T-cell (primary cell): ENCODE results near the gene CITED2. TPM values are rescaled to one million over a fixed set of nuclear protein-coding genes. Genes with fewer than 3 reads are reported as not detected.

Experiments used
- ATAC-seq, 4 experiments: fragments of 200-7000 bp in 3 of 4; fragments of 150-1000 bp in 1 of 4; cut with Tn5 transposase; replicated peaks in 1 of 4; 1 replicate in 3 of 4; 2 replicates in 1 of 4; pipeline ENCODE4 v1.10.0; 2021; ENCODE audit warnings: moderate library complexity in 3 of 4, mild to moderate bottlenecking in 2 of 4, moderate number of reproducible peaks in 1 of 4
- CTCF ChIA-PET, 2 donors: fragments of 300-600 bp; sonication (Branson Sonifier 250); formaldehyde crosslinking; loops; one replicate each; lab custom pipeline; 2022; ENCODE audit warnings: antibody characterized with exemption in 2 of 2; lab: Charles Lee
- POLR2A ChIA-PET, 2 donors: fragments of 300-600 bp; sonication (Branson Sonifier 250); formaldehyde crosslinking; loops; one replicate each; lab custom pipeline; 2022; ENCODE audit warnings: antibody characterized with exemption in 2 of 2; lab: Charles Lee
- DNase-seq, 35 experiments: peaks; one replicate each; pipeline versions ENCODE4 v3.0.0 to v3.0.0-alpha.2; 2013 to 2023
- H3K27ac ChIP-seq: one replicate; pipeline ENCODE4 v1.5.1; 2013; ENCODE audit warnings: low read length
- H3K27me3 ChIP-seq, 2 experiments: replicated peaks in 1 of 2; 1 replicate in 1 of 2; 2 replicates in 1 of 2; pipeline versions ENCODE4 v1.6.1 to v1.7.0; 2013; ENCODE audit warnings: low read length in 1 of 2, mixed read lengths in 1 of 2; ENCODE audit not compliant: control insufficient read depth in 2 of 2, insufficient read depth in 2 of 2; ENCODE audit errors: extremely low read depth in 1 of 2
- H3K36me3 ChIP-seq, 2 donors: 1 replicate in 1 of 2; 2 replicates in 1 of 2; pipeline versions ENCODE4 v1.6.1 to v1.7.0; 2013; ENCODE audit warnings: low read length in 1 of 2; ENCODE audit not compliant: control insufficient read depth in 2 of 2, insufficient read depth in 1 of 2; ENCODE audit errors: extremely low read depth in 1 of 2
- H3K4me1 ChIP-seq, 2 experiments: 1 replicate in 1 of 2; 2 replicates in 1 of 2; pipeline versions ENCODE4 v1.6.1 to v1.7.0; 2013; ENCODE audit warnings: low read length in 2 of 2, mixed read lengths in 1 of 2; ENCODE audit not compliant: insufficient read depth in 2 of 2, control insufficient read depth in 1 of 2; ENCODE audit errors: extremely low read depth in 1 of 2
- H3K4me3 ChIP-seq, 2 donors: 1 replicate in 1 of 2; 2 replicates in 1 of 2; pipeline versions ENCODE4 v1.5.1 to v1.7.0; 2013; ENCODE audit warnings: mild to moderate bottlenecking in 2 of 2, low read length in 1 of 2, moderate library complexity in 1 of 2; ENCODE audit not compliant: control insufficient read depth in 1 of 2; ENCODE audit errors: extremely low read depth in 1 of 2
- H3K9me3 ChIP-seq: 2 replicates; pipeline ENCODE4 v1.7.0; 2013
- H3K27ac Mint-ChIP-seq, 2 donors: one replicate each; pipeline ENCODE4 v1.8.0; 2020 to 2021; ENCODE audit warnings: mild to moderate bottlenecking in 2 of 2, mixed read lengths in 2 of 2
- H3K27me3 Mint-ChIP-seq, 2 donors: one replicate each; pipeline ENCODE4 v1.8.0; 2021 to 2022; ENCODE audit warnings: mixed read lengths in 2 of 2
- H3K36me3 Mint-ChIP-seq: one replicate; pipeline ENCODE4 v1.8.0; 2021; ENCODE audit warnings: mixed read lengths
- H3K4me1 Mint-ChIP-seq, 3 donors: one replicate each; pipeline ENCODE4 v1.8.0; 2020 to 2022; ENCODE audit warnings: mixed read lengths in 3 of 3, mild to moderate bottlenecking in 1 of 3
- H3K4me3 Mint-ChIP-seq, 3 donors: one replicate each; pipeline ENCODE4 v1.8.0; 2020 to 2022; ENCODE audit warnings: mild to moderate bottlenecking in 3 of 3, mixed read lengths in 3 of 3, moderate library complexity in 3 of 3
- H3K9me3 Mint-ChIP-seq, 3 donors: one replicate each; pipeline ENCODE4 v1.8.0; 2020 to 2022; ENCODE audit warnings: mixed read lengths in 3 of 3
- WGBS: methylation state at CpG from one replicate; pipeline ENCODE4 v1.1.5; 2013; ENCODE audit warnings: missing lambda C conversion rate; ENCODE audit not compliant: insufficient coverage; 5-methylcytosine and 5-hydroxymethylcytosine counted together
- total RNA-seq, 35 experiments: library from RNA in 6 of 35; stranded (reverse) in 6 of 35; fragments of 120-200 nt in 1 of 35; gene quantifications; one replicate each; pipeline versions ENCODE4 v1.2.1 to v1.2.4 and lab custom pipeline; 2013 to 2026

Gene CITED2
- total RNA-seq, 5 donors from 2014 or later (not counting 1 experiment from before 2014, with no cell fraction given): 108 to 145 (median 134) TPM

DNA sequence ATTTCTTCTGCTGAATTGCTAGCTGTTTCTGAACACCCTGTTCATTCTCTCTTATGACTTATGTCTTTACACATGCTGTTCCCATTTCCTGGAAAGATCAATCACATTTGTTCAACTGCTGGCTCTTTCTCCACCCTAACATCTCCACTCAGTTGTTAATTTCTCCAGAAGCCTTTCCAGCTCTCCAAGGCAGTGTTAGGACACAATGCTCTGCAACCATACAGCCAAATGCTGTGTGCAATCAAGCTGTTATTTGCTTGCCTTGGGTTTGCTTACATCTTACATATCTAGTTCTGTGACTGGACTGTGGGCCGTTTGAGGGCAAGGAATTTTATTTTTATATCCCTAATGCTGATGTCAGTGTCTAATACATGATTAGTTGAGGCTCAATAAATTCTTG lies 24.2 kb upstream of the CITED2 start:
- no peak overlapping the region for H3K4me3 ChIP-seq
- no peaks in the 10 kb centered on the region for H3K36me3 Mint-ChIP-seq
- H3K27me3 Mint-ChIP-seq: peaks cover 0 to 3% of the 10 kb centered on the region in 2 donors

DNA sequence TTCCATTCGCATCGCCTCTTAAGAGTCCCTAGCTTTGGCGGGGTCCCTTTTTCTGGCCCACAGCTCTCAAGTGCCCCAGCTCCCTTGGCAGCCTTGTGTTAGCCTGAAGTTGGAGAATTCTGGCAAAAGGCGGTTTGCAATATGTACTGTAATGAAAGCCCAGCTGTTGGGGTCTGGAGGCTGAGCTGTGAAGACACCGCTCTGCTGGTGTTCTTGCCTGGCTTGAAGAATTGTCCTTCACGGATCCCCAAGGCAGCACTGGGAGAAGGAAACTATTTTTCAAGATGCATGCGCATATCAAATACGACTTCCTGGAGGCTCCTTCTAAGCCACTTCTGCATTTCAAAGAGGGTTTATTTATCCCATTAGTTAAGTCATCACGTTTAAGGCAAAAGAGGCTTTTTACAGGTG lies 21.4 kb upstream of the CITED2 start:
- H3K9me3 Mint-ChIP-seq: no peaks in the 10 kb centered on the region
- WGBS: 100% methylated on average over 2 of the region's 9 CpGs
- CTCF ChIA-PET: no interaction called here

More for the DNA sequence above, 24.2 kb upstream of the CITED2 start:
- no peak for DNase-seq
- Mint-ChIP-seq H3K27ac (no peak overlapping the region), H3K4me3 (no peak overlapping the region), H3K4me1 (no peaks in the 10 kb centered on the region), H3K9me3 (no peaks in the 10 kb centered on the region)
- ChIA-PET POLR2A (no interaction called here), CTCF (no interaction called here)
- Histone ChIP-seq H3K9me3 (no peaks in the 10 kb centered on the region), H3K27me3 (no peaks in the 10 kb centered on the region), H3K27ac (no peak overlapping the region), H3K36me3 (no peaks in the 10 kb centered on the region), H3K4me1 (no peaks in the 10 kb centered on the region)
- ATAC-seq: no peak
- WGBS: no CpG with 5 or more reads among the region's 1 CpG

DNA sequence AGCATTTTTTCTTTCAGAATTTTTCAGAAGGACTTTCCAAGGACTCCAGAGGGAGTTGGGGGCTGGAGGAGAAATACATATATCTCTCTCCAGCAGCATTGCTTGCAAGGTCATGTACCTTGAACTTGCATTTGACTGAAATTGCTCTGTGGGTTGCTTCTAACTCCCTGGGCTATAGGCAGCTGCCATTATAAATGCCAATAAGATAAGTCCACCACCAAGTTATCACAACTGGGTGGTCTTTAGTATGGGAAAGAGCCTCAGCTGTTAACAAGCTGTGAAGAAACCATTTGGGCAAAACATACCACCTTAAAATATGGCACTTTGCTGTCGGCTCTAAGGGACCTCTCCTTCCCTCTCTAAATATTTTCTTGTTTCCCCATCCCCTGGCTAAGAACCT lies 20.9 kb upstream of the CITED2 start:
- WGBS: no CpG with 5 or more reads among the region's 1 CpG
- no peaks in the 10 kb centered on the region for H3K36me3 ChIP-seq
- H3K4me3 ChIP-seq: no peak overlapping the region
- H3K27me3 ChIP-seq: no peaks in the 10 kb centered on the region
- H3K9me3 Mint-ChIP-seq: no peaks in the 10 kb centered on the region
- H3K36me3 Mint-ChIP-seq: no peaks in the 10 kb centered on the region
- H3K27me3 Mint-ChIP-seq: peaks cover 0 to 3% of the 10 kb centered on the region in 2 donors
- DNase-seq (no peak), ATAC-seq (no peak)
- H3K4me1 Mint-ChIP-seq: no peaks in the 10 kb centered on the region
- H3K9me3 ChIP-seq: no peaks in the 10 kb centered on the region
- H3K4me3 Mint-ChIP-seq: no peak overlapping the region
- H3K27ac ChIP-seq: no peak overlapping the region
- H3K4me1 ChIP-seq: no peaks in the 10 kb centered on the region
- H3K27ac Mint-ChIP-seq: no peak overlapping the region
- ChIA-PET POLR2A (interaction anchor here in 1 of 2 donors (0.6 kb wide), 1 partner anchor 37 kb away, joined by 4 read pairs; no protein-coding TSS in a partner anchor), CTCF (no interaction called here)

More for the DNA sequence above, 21.4 kb upstream of the CITED2 start:
- H3K4me1 Mint-ChIP-seq: no peaks in the 10 kb centered on the region
- no peaks in the 10 kb centered on the region for H3K4me1 ChIP-seq
- no peak for ATAC-seq
- no peak overlapping the region for H3K4me3 ChIP-seq
- H3K27ac ChIP-seq: no peak overlapping the region
- no peak for DNase-seq
- no peaks in the 10 kb centered on the region for H3K27me3 ChIP-seq
- H3K9me3 ChIP-seq: no peaks in the 10 kb centered on the region
- POLR2A ChIA-PET: interaction anchor here in 1 of 2 donors (0.6 kb wide), 1 partner anchor 37 kb away, joined by 4 read pairs; no protein-coding TSS in a partner anchor
- H3K36me3 ChIP-seq: no peaks in the 10 kb centered on the region
- H3K27me3 Mint-ChIP-seq: peaks cover 0 to 3% of the 10 kb centered on the region in 2 donors
- no peak overlapping the region for H3K4me3 Mint-ChIP-seq
- H3K27ac Mint-ChIP-seq: no peak overlapping the region
- no peaks in the 10 kb centered on the region for H3K36me3 Mint-ChIP-seq

DNA sequence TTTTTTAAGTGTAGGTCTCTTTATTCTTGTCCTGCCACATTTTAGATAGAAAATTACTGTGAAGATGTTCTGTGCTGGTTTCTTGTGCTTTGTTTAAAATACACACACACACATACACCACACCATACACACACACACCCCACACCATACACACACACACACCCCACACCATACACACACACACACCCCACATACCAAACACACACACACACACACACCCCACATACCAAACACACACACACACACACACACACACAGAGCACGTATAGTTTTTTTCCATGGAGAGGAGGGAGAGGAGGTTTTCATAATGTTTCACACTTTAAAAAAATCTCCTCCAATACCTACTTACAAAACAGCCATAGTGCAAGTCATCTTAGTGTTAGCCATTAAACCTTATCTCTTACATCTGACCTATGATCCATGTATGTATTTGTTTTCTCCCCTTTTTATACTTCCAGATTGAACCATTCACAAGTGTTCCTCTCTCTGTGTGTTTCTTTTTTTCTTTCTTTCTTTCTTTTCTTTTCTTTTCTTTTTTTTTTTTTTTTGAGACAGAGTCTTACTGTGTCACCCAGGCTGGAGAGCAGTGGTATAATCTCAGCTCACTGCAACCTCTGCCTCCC lies 19.7 kb upstream of the CITED2 start:
- no CpG with 5 or more reads among the region's 1 CpG for WGBS
- Histone ChIP-seq H3K9me3 (no peaks in the 10 kb centered on the region), H3K4me1 (no peaks in the 10 kb centered on the region), H3K36me3 (no peaks in the 10 kb centered on the region), H3K4me3 (no peak overlapping the region), H3K27ac (no peak overlapping the region), H3K27me3 (no peaks in the 10 kb centered on the region)
- no peaks in the 10 kb centered on the region for H3K4me1 Mint-ChIP-seq
- H3K27ac Mint-ChIP-seq: no peak overlapping the region
- no peaks in the 10 kb centered on the region for H3K36me3 Mint-ChIP-seq
- ATAC-seq: no peak
- peaks cover 0 to 3% of the 10 kb centered on the region in 2 donors for H3K27me3 Mint-ChIP-seq
- no peaks in the 10 kb centered on the region for H3K9me3 Mint-ChIP-seq
- POLR2A ChIA-PET: interaction anchor here in 1 of 2 donors (0.6 kb wide), 1 partner anchor 504 kb away, joined by 3 read pairs; no protein-coding TSS in a partner anchor
- CTCF ChIA-PET: no interaction called here
- no peak overlapping the region for H3K4me3 Mint-ChIP-seq
- no peak for DNase-seq

DNA sequence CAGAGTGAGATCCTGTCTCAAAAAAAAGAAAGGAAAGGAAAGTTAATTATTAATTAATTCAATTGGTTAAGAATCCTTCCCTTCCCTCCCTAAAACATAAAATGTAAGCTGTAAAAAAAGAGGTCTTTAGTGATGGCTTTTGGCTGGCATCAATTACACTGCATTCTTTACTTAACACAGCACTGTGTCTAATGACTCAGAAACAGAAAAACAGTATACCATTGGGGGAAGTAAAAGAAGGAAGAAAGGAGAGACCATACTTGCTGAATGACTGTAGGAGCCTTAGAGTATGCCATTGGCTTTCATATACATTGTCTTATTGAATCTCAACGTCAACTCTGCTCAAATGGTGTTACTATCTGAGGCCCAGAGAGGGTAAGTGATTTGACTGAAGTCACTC lies 18.3 kb upstream of the CITED2 start:
- H3K27me3 ChIP-seq: no peaks in the 10 kb centered on the region
- Mint-ChIP-seq H3K4me3 (no peak overlapping the region), H3K9me3 (no peaks in the 10 kb centered on the region), H3K4me1 (no peaks in the 10 kb centered on the region), H3K36me3 (no peaks in the 10 kb centered on the region), H3K27ac (no peak overlapping the region), H3K27me3 (peaks cover 0 to 3% of the 10 kb centered on the region in 2 donors)
- no peak overlapping the region for H3K27ac ChIP-seq
- no peak for DNase-seq
- no peak for ATAC-seq
- H3K36me3 ChIP-seq: no peaks in the 10 kb centered on the region
- no peaks in the 10 kb centered on the region for H3K4me1 ChIP-seq
- no CpG with 5 or more reads among the region's 1 CpG for WGBS
- H3K9me3 ChIP-seq: no peaks in the 10 kb centered on the region
- ChIA-PET CTCF (no interaction called here), POLR2A (no interaction called here)
- H3K4me3 ChIP-seq: no peak overlapping the region

DNA sequence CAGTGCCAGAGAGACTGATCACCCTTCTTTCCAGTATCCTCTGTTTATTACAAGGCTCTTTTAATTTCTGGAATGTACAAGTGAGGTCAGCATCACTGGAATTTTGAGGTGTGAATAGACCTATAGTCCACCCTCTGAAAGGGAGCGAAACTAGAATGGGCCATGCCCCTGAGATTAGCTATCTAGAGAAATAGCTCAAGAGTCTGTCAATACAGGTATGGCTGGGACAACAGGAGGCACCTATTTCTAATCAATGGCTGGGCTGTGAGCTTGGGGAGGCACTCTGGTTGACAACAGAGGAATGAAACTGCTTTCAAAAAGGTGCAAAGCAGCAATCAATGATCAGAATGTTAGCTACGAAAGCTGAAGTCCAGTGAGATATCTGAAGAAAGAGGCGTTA lies 17.3 kb upstream of the CITED2 start:
- Histone ChIP-seq H3K27ac (no peak overlapping the region), H3K27me3 (no peaks in the 10 kb centered on the region), H3K4me3 (no peak overlapping the region), H3K4me1 (no peaks in the 10 kb centered on the region), H3K36me3 (no peaks in the 10 kb centered on the region), H3K9me3 (no peaks in the 10 kb centered on the region)
- Mint-ChIP-seq H3K9me3 (no peaks in the 10 kb centered on the region), H3K4me1 (no peaks in the 10 kb centered on the region), H3K4me3 (no peak overlapping the region), H3K27me3 (no peaks in the 10 kb centered on the region), H3K27ac (no peak overlapping the region), H3K36me3 (no peaks in the 10 kb centered on the region)
- CTCF ChIA-PET: no interaction called here
- ATAC-seq (no peak), DNase-seq (no peak)
- 93% methylated on average over 2 of the region's 3 CpGs for WGBS
- POLR2A ChIA-PET: no interaction called here
